ENCODE measurements around the gene ABHD5. TPM values are rescaled to one million over a fixed set of nuclear protein-coding genes. Genes with fewer than 3 reads are reported as not detected.

ABHD5 gene
- polyA plus RNA-seq, 1 of the 3 experiments (the other 2 are of a cell fraction) = 10.4 TPM

GRCh38 chr3:43732747-43733425 is 42.1 kb downstream of the ABHD5 start:
- Histone ChIP-seq H3K9ac (no peak overlapping the region), H3F3A (replicated peaks; ENCODE audit: insufficient read depth) (no peaks in the 10 kb centered on the region), H3K9me3 (no peaks in the 10 kb centered on the region), H3K4me1 (ENCODE audit: control insufficient read depth in 1 of 2, insufficient read depth in 2 of 2, low read depth in 1 of 2, low read length in 1 of 2) (0 out of 4 replicates have a peak, but pooled peaks cover 0 to 4% of the 10 kb centered on the region in 2 experiments), H3K27me3 (ENCODE audit: insufficient read depth) (no peaks in the 10 kb centered on the region), H2AFZ (ENCODE audit: low read depth) (no peak overlapping the region), H3K79me2 (ENCODE audit: insufficient read depth) (no peaks in the 10 kb centered on the region), H4K20me1 (ENCODE audit: insufficient read depth) (no peaks in the 10 kb centered on the region), H3K4me2 (no peak overlapping the region), H3K4me3 (ENCODE audit: low read depth in 2 of 2, low read length in 1 of 2) (no peak overlapping the region), H3K9me2 (no peaks in the 10 kb centered on the region), H3K27ac (ENCODE audit: low read depth in 2 of 2, low read length in 1 of 2) (no peak overlapping the region), H3K36me3 (replicated peaks in 1 of 2; ENCODE audit: control insufficient read depth in 1 of 2, insufficient read depth in 2 of 2, low read length in 1 of 2) (no peaks in the 10 kb centered on the region)
- ChIA-PET POLR2A (no interaction called here), CTCF (no interaction called here)
- DNase-seq = no peak
- TF ChIP-seq REST (IDR thresholded peaks at IDR 0.05; ENCODE audit: low read depth, low read length) (peak; percentile 40; the same call in 1 of the 2 replicates), TEAD4 (IDR thresholded peaks at IDR 0.05; ENCODE audit: borderline replicate concordance, insufficient read depth) (no peak), RFX5 (IDR thresholded peaks at IDR 0.05; ENCODE audit: low read length) (no peak)
- WGBS (ENCODE audit: low lambda C conversion rate) = 80% methylated on average over 6 of the region's 6 CpGs

- H3K9me3 ChIP-seq = no peaks in the 10 kb centered on the region
- no peak overlapping the region for H3K27ac ChIP-seq (ENCODE audit: low read depth in 2 of 2, low read length in 1 of 2)
- no peak overlapping the region for H3K9ac ChIP-seq
- no peaks in the 10 kb centered on the region for H3K36me3 ChIP-seq (replicated peaks in 1 of 2; ENCODE audit: control insufficient read depth in 1 of 2, insufficient read depth in 2 of 2, low read length in 1 of 2)
- H3K27me3 ChIP-seq (ENCODE audit: insufficient read depth) = no peaks in the 10 kb centered on the region
- H3K4me2 ChIP-seq = no peak overlapping the region
- no peak overlapping the region for H3K4me3 ChIP-seq (ENCODE audit: low read depth in 2 of 2, low read length in 1 of 2)
- H3F3A ChIP-seq (replicated peaks; ENCODE audit: insufficient read depth) = no peaks in the 10 kb centered on the region
- 0 out of 4 replicates have a peak, but pooled peaks cover 0 to 4% of the 10 kb centered on the region in 2 experiments for H3K4me1 ChIP-seq (ENCODE audit: control insufficient read depth in 1 of 2, insufficient read depth in 2 of 2, low read depth in 1 of 2, low read length in 1 of 2)
- 79% methylated on average over 4 of the region's 6 CpGs for WGBS (ENCODE audit: low lambda C conversion rate)
- DNase-seq = no peak
- no peaks in the 10 kb centered on the region for H3K79me2 ChIP-seq (ENCODE audit: insufficient read depth)
- ChIA-PET POLR2A (no interaction called here), CTCF (interaction anchor here (0.9 to 1.2 kb wide), 2 partner anchors 10 to 18 kb away, joined by 3 read pairs; no protein-coding TSS in a partner anchor)
- H2AFZ ChIP-seq (ENCODE audit: low read depth) = no peak overlapping the region
- H3K9me2 ChIP-seq = no peaks in the 10 kb centered on the region
- H4K20me1 ChIP-seq (ENCODE audit: insufficient read depth) = no peaks in the 10 kb centered on the region
- no peak for TF ChIP-seq MEF2A (IDR thresholded peaks at IDR 0.05; ENCODE audit: borderline replicate concordance, low read depth)
- TF ChIP-seq IRF3 (IDR thresholded peaks at IDR 0.05; ENCODE audit: low read depth, low read length) = no peak
- no peak for TF ChIP-seq PBX3 (IDR thresholded peaks at IDR 0.05)
- TF ChIP-seq FOXM1 (IDR thresholded peaks at IDR 0.05; ENCODE audit: low read depth) = no peak
- no peak for TF ChIP-seq FOXJ3 (CRISPR knock-in tag; IDR thresholded peaks at IDR 0.05)
- TF ChIP-seq GABPA (IDR thresholded peaks at IDR 0.05; ENCODE audit: low read depth) = no peak
- no peak; the same call in 1 of the 2 replicates for TF ChIP-seq NFIC (IDR thresholded peaks at IDR 0.05; ENCODE audit: borderline replicate concordance)
- TF ChIP-seq GATA2 (CRISPR knock-in tag; IDR thresholded peaks at IDR 0.05) = no peak
- no peak for TF ChIP-seq ZBTB33 (IDR thresholded peaks at IDR 0.05; ENCODE audit: borderline replicate concordance, low read depth)
- no peak for TF ChIP-seq USF1 (IDR thresholded peaks at IDR 0.05; ENCODE audit: borderline replicate concordance, low read depth)
- no peak for TF ChIP-seq EZH2phosphoT487 (IDR thresholded peaks at IDR 0.05; ENCODE audit: borderline replicate concordance, low read depth)
Observed at GRCh38 chr3:43733459-43734384, 43.0 kb downstream of the ABHD5 start.
